Measurements from ENCODE around the gene AGAP1.

- no peak for TF ChIP-seq POLR2A (IDR thresholded peaks at IDR 0.05)
- TF ChIP-seq, protein P1, sequence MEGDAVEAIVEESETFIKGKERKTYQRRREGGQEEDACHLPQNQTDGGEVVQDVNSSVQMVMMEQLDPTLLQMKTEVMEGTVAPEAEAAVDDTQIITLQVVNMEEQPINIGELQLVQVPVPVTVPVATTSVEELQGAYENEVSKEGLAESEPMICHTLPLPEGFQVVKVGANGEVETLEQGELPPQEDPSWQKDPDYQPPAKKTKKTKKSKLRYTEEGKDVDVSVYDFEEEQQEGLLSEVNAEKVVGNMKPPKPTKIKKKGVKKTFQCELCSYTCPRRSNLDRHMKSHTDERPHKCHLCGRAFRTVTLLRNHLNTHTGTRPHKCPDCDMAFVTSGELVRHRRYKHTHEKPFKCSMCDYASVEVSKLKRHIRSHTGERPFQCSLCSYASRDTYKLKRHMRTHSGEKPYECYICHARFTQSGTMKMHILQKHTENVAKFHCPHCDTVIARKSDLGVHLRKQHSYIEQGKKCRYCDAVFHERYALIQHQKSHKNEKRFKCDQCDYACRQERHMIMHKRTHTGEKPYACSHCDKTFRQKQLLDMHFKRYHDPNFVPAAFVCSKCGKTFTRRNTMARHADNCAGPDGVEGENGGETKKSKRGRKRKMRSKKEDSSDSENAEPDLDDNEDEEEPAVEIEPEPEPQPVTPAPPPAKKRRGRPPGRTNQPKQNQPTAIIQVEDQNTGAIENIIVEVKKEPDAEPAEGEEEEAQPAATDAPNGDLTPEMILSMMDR (IDR thresholded peaks at IDR 0.05), result no peak
Observed at GRCh38 chr2:235582729-235583128, 88.9 kb downstream of the AGAP1 start.

Measured in uterus (tissue), 2 donors.